GM12801 (cell line): ENCODE results near the gene AFF2.

Source experiments
- CTCF ChIP-seq: IDR thresholded peaks from one replicate; pipeline ENCODE4 v1.5.1; 2011; ENCODE audit warnings: control low read depth; ENCODE audit not compliant: insufficient read length; ENCODE audit errors: extremely low read depth

The AFF2 gene

GRCh38 chrX:148634591-148634990 lies 134.2 kb downstream of the AFF2 start:
- no peak for TF ChIP-seq CTCF

- no peak for TF ChIP-seq CTCF
Measured at GRCh38 chrX:148643460-148643859, 143.0 kb downstream of the AFF2 start.

GRCh38 chrX:148647651-148648050 lies 147.2 kb downstream of the AFF2 start:
- no peak for TF ChIP-seq CTCF

- no peak for TF ChIP-seq CTCF
Measured at GRCh38 chrX:148649145-148649795, 148.9 kb downstream of the AFF2 start.

- no peak for TF ChIP-seq CTCF
Measured at GRCh38 chrX:148658115-148658730, 157.8 kb downstream of the AFF2 start.

GRCh38 chrX:148659481-148659880 lies 159.1 kb downstream of the AFF2 start:
- no peak for TF ChIP-seq CTCF

GRCh38 chrX:148661035-148661434 lies 160.6 kb downstream of the AFF2 start:
- TF ChIP-seq CTCF = no peak
